ENCODE measurements around the gene TCTA. TPM values are rescaled to one million over a fixed set of nuclear protein-coding genes. Genes with fewer than 3 reads are reported as not detected.

Gene TCTA
- total RNA-seq, 1 experiment from 2014 or later, result 12.0 TPM

DNA sequence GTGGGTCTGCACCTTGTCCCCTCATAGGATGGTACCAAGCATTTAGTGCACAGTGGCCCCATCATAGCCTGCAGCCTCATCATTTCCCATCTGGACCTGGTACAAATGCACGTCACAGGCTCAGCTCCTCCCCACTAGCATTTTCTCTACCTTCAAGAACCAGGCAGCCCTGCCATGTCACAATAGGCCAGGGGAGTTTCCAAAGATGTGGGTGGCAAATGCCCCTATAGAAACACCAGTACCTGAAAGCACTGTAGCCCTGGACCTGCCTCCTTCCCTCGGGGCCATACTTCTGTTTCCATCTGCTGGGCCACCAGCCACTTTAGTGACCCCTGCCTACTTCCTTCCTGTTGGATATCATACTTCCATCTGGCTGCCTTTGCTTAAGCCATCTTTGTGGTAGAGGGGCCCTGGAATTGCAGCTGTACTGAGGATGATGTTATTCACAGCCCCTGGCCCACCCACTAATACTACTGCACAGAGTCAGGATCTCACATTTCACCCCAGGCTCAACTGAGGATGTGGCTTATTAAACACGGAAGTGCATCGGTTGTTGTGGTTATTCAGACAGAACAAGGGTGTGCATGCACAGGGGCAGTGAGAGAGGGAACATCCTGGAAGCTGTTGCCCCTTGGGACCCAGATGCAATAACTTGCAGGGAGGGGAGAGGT is 3.8 kb downstream of the TCTA start:
- BruUV-seq (replicated peaks), result no TSS peak
- Histone ChIP-seq H3K9me3 (ENCODE audit: low read depth, low read length, poor library complexity, severe bottlenecking) (no peaks in the 10 kb centered on the region), H3K4me1 (ENCODE audit: insufficient read depth, low read length, poor library complexity, severe bottlenecking) (no peaks in the 10 kb centered on the region), H3K27ac (ENCODE audit: low read depth, low read length, poor library complexity, severe bottlenecking) (no peak overlapping the region), H3K36me3 (ENCODE audit: insufficient read depth, low read length, poor library complexity, severe bottlenecking) (no peaks in the 10 kb centered on the region), H3K4me3 (ENCODE audit: low read depth, low read length, poor library complexity, severe bottlenecking) (no peak overlapping the region), H3K27me3 (replicated peaks; ENCODE audit: insufficient read depth, low read depth, low read length, poor library complexity) (no peaks in the 10 kb centered on the region)
- ChIA-PET CTCF (no interaction called here), POLR2A (ENCODE audit: low non-redundant PET) (interaction anchor here (0.6 kb wide), 1 partner anchor 402 kb away, joined by 21 read pairs; no protein-coding TSS in a partner anchor)
- DNase-seq (ENCODE audit: low spot score), result no peak
- intact Hi-C loops (cut with micrococcal nuclease; ENCODE audit: unreplicated experiment), result loop anchor here (10.0 kb wide), 1 partner anchor 61 kb away; the partner anchor contains the start of gene GPX1
- TF ChIP-seq EZH2 (IDR thresholded peaks at IDR 0.05; ENCODE audit: borderline replicate concordance, low read depth, low read length, poor library complexity, severe bottlenecking), result no peak
- TF ChIP-seq, protein P1, sequence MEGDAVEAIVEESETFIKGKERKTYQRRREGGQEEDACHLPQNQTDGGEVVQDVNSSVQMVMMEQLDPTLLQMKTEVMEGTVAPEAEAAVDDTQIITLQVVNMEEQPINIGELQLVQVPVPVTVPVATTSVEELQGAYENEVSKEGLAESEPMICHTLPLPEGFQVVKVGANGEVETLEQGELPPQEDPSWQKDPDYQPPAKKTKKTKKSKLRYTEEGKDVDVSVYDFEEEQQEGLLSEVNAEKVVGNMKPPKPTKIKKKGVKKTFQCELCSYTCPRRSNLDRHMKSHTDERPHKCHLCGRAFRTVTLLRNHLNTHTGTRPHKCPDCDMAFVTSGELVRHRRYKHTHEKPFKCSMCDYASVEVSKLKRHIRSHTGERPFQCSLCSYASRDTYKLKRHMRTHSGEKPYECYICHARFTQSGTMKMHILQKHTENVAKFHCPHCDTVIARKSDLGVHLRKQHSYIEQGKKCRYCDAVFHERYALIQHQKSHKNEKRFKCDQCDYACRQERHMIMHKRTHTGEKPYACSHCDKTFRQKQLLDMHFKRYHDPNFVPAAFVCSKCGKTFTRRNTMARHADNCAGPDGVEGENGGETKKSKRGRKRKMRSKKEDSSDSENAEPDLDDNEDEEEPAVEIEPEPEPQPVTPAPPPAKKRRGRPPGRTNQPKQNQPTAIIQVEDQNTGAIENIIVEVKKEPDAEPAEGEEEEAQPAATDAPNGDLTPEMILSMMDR (conservative IDR thresholded peaks at IDR 0.05; ENCODE audit: low read depth, low read length), result no peak

DNA sequence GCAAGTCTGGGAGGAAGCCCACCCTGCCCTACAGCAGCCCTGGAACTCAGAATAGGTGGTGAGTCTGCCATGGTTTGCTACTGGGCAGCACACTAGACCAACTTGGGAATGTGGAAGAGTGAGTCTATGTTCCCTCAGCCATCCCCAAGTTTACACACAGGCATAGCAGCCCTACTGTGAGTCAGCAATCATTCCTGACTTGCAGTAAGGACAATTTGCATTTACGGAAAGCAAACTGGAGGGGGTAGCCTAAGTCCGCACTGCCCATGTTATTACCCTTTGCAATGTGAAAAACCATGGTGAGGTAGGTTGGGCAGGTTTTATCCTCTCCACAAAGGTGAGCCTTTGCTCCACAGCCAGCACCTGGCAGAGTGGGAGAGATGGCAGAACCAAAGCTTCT is 4.6 kb downstream of the TCTA start:
- Histone ChIP-seq H3K36me3 (ENCODE audit: insufficient read depth, low read length, poor library complexity, severe bottlenecking) (no peaks in the 10 kb centered on the region), H3K4me1 (ENCODE audit: insufficient read depth, low read length, poor library complexity, severe bottlenecking) (no peaks in the 10 kb centered on the region), H3K9me3 (ENCODE audit: low read depth, low read length, poor library complexity, severe bottlenecking) (no peaks in the 10 kb centered on the region), H3K4me3 (ENCODE audit: low read depth, low read length, poor library complexity, severe bottlenecking) (no peak overlapping the region), H3K27ac (ENCODE audit: low read depth, low read length, poor library complexity, severe bottlenecking) (no peak overlapping the region), H3K27me3 (replicated peaks; ENCODE audit: insufficient read depth, low read depth, low read length, poor library complexity) (no peaks in the 10 kb centered on the region)
- no TSS peak for BruUV-seq (replicated peaks)
- intact Hi-C loops (cut with micrococcal nuclease; ENCODE audit: unreplicated experiment), result loop anchor here (10.0 kb wide), 1 partner anchor 62 kb away; the partner anchor contains the start of gene GPX1
- TF ChIP-seq, protein P1 (conservative IDR thresholded peaks at IDR 0.05; ENCODE audit: low read depth, low read length), result no peak
- no peak for TF ChIP-seq EZH2 (IDR thresholded peaks at IDR 0.05; ENCODE audit: borderline replicate concordance, low read depth, low read length, poor library complexity, severe bottlenecking)
- ChIA-PET CTCF (no interaction called here), POLR2A (ENCODE audit: low non-redundant PET) (no interaction called here)
- no peak for DNase-seq (ENCODE audit: low spot score)

DNA sequence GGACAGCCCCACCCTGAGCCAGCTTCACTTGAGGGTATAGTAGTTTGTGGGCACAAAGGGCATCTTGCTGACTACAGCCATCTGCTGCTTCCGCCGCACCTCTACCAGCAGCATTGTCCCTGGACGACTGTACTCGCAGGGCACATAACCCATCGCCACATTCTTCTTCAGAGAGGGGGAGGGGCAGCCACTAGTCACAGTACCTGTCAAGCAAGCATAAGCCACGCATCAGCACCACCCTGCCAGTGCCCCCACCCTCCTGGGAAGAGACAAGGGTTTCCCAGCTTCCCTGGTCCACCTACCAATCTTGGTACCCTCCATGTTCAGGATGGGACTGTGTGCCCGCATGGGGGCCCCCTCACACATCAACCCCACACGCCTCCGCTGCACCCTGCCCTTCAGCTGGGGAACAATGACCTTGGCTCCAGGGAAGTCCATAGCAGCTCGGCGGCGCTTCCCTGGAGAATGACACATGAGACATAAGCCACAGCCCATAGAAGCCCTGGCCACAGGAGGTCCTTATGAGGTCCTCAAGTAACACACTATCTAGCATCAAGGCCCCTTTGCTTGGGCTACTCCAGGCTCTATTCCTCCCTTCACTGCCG is 5.4 kb downstream of the TCTA start:
- H3K4me3 ChIP-seq (ENCODE audit: low read depth, low read length, poor library complexity, severe bottlenecking), result no peak overlapping the region
- H3K27me3 ChIP-seq (replicated peaks; ENCODE audit: insufficient read depth, low read depth, low read length, poor library complexity), result no peaks in the 10 kb centered on the region
- no TSS peak for BruUV-seq (replicated peaks)
- no peaks in the 10 kb centered on the region for H3K36me3 ChIP-seq (ENCODE audit: insufficient read depth, low read length, poor library complexity, severe bottlenecking)
- intact Hi-C loops (cut with micrococcal nuclease; ENCODE audit: unreplicated experiment), result loop anchor here (10.0 kb wide), 1 partner anchor 63 kb away; the partner anchor contains the start of gene GPX1
- DNase-seq (ENCODE audit: low spot score), result no peak
- ChIA-PET POLR2A (ENCODE audit: low non-redundant PET) (no interaction called here), CTCF (no interaction called here)
- no peaks in the 10 kb centered on the region for H3K9me3 ChIP-seq (ENCODE audit: low read depth, low read length, poor library complexity, severe bottlenecking)
- H3K4me1 ChIP-seq (ENCODE audit: insufficient read depth, low read length, poor library complexity, severe bottlenecking), result no peaks in the 10 kb centered on the region
- H3K27ac ChIP-seq (ENCODE audit: low read depth, low read length, poor library complexity, severe bottlenecking), result no peak overlapping the region
- TF ChIP-seq, protein P1 (conservative IDR thresholded peaks at IDR 0.05; ENCODE audit: low read depth, low read length), result no peak
- TF ChIP-seq EZH2 (IDR thresholded peaks at IDR 0.05; ENCODE audit: borderline replicate concordance, low read depth, low read length, poor library complexity, severe bottlenecking), result no peak
